Activated CD4-positive, alpha-beta T cell treated with anti-CD3 and anti-CD28 coated beads for 24 hours (primary cell): ENCODE results near the gene SMTN.
"Not testable (repeated sequence)": the region's sequence is repeated elsewhere in the genome, so short reads cannot be mapped to it uniquely, and the experiment has no call there.

ENCODE experiments used
- DNase-seq, 2 donors: peaks; one replicate each; pipeline ENCODE4 v3.0.0-alpha.2; 2020; ENCODE audit warnings: low read depth in 2 of 2

The SMTN gene

GRCh38 chr22:31090217-31091085 is 9.3 kb downstream of the SMTN start:
- DNase-seq, result no peak

GRCh38 chr22:31091106-31091975 is 10.2 kb downstream of the SMTN start:
- DNase-seq, result no peak

- DNase-seq, result no peak
Observed at GRCh38 chr22:31092161-31092560, 11.0 kb downstream of the SMTN start.

- no peak for DNase-seq
Observed at GRCh38 chr22:31093086-31093850, 12.2 kb downstream of the SMTN start.

- DNase-seq, result no peak
Observed at GRCh38 chr22:31094021-31094551, 13.0 kb downstream of the SMTN start.

GRCh38 chr22:31094741-31095140 is 13.6 kb downstream of the SMTN start:
- no peak for DNase-seq

GRCh38 chr22:31095637-31096249 is 14.6 kb downstream of the SMTN start:
- DNase-seq, result no peak

GRCh38 chr22:31096657-31097279 is 15.7 kb downstream of the SMTN start:
- no peak for DNase-seq

GRCh38 chr22:31097539-31097938 is 16.4 kb downstream of the SMTN start:
- not testable (repeated sequence) for DNase-seq

GRCh38 chr22:31097941-31098631 is 17.0 kb downstream of the SMTN start:
- no peak for DNase-seq

GRCh38 chr22:31098632-31099110 is 17.6 kb downstream of the SMTN start:
- no peak for DNase-seq

GRCh38 chr22:31099386-31099785 is 18.3 kb downstream of the SMTN start:
- no peak for DNase-seq

GRCh38 chr22:31099841-31100761 is 19.0 kb downstream of the SMTN start:
- no peak for DNase-seq

GRCh38 chr22:31100762-31101525 is 19.8 kb downstream of the SMTN start:
- DNase-seq, result no peak

GRCh38 chr22:31102441-31103081 is 21.4 kb downstream of the SMTN start:
- no peak for DNase-seq

GRCh38 chr22:31103111-31103510 is 22.0 kb downstream of the SMTN start:
- DNase-seq, result no peak

GRCh38 chr22:31103899-31104694 is 23.0 kb downstream of the SMTN start:
- DNase-seq, result no peak
